PC-9 (cell line): ENCODE measurements around the gene FGF12. TPM values are rescaled to one million over a fixed set of nuclear protein-coding genes. Genes with fewer than 3 reads are reported as not detected.

Experiments
- BruUV-seq: library from RNA; stranded (reverse); fragments of 400-500 nt; replicated peaks from 2 replicates; lab custom pipeline; 2021; lab: Mats Ljungman, UMichigan
- CTCF ChIA-PET: fragments of 300-600 bp; sonication (Branson Sonifier 250); formaldehyde crosslinking; loops from one replicate; lab custom pipeline; 2022; ENCODE audit warnings: antibody characterized with exemption; lab: Charles Lee
- POLR2A ChIA-PET: fragments of 300-600 bp; sonication (Branson Sonifier 250); formaldehyde crosslinking; loops from one replicate; lab custom pipeline; 2022; ENCODE audit warnings: antibody characterized with exemption; ENCODE audit not compliant: unreplicated experiment; lab: Charles Lee
- DNase-seq, 2 experiments: peaks; one replicate each; pipeline versions ENCODE4 v3.0.0 to v3.0.0-alpha.2; 2015 to 2022; ENCODE audit warnings: mixed read lengths in 1 of 2
- H2AFZ ChIP-seq: fragments of 200-600 bp; sonication (generic); 2 replicates; pipeline ENCODE4 v1.8.1; 2017; ENCODE audit warnings: antibody characterized with exemption
- H3F3A ChIP-seq: fragments of 200-600 bp; sonication (generic); 2 replicates; pipeline ENCODE4 v1.8.1; 2017; ENCODE audit warnings: antibody characterized with exemption, mild to moderate bottlenecking, low read depth; ENCODE audit not compliant: insufficient read depth
- H3K27ac ChIP-seq: fragments of 200-600 bp; sonication (generic); 2 replicates; pipeline ENCODE4 v1.6.1; 2016; ENCODE audit warnings: mixed run types
- H3K27me3 ChIP-seq: fragments of 200-600 bp; sonication (generic); 2 replicates; pipeline ENCODE4 v1.6.1; 2016; ENCODE audit warnings: low read depth, mixed run types; ENCODE audit not compliant: insufficient read depth
- H3K36me3 ChIP-seq: fragments of 200-600 bp; sonication (generic); 2 replicates; pipeline ENCODE4 v1.6.1; 2016; ENCODE audit warnings: low read depth, mixed run types
- H3K4me1 ChIP-seq: fragments of 200-600 bp; sonication (generic); replicated peaks from 2 replicates; pipeline ENCODE4 v1.6.1; 2016; ENCODE audit warnings: mixed run types; ENCODE audit not compliant: insufficient read depth
- H3K4me2 ChIP-seq: fragments of 200-600 bp; sonication (generic); 2 replicates; pipeline ENCODE4 v1.6.1; 2017; ENCODE audit warnings: mixed run types
- H3K4me3 ChIP-seq: fragments of 200-600 bp; sonication (generic); 2 replicates; pipeline ENCODE4 v1.6.1; 2016; ENCODE audit warnings: mixed run types
- H3K79me2 ChIP-seq: fragments of 200-600 bp; sonication (generic); 2 replicates; pipeline ENCODE4 v1.6.1; 2017; ENCODE audit warnings: low read depth, mixed run types
- H3K9me2 ChIP-seq: fragments of 200-600 bp; sonication (generic); 2 replicates; pipeline ENCODE4 v1.8.1; 2017; ENCODE audit warnings: mild to moderate bottlenecking; ENCODE audit not compliant: insufficient read depth
- H3K9me3 ChIP-seq: fragments of 200-600 bp; sonication (generic); 2 replicates; pipeline ENCODE4 v1.8.1; 2016; ENCODE audit warnings: low read depth; ENCODE audit not compliant: insufficient read depth
- H4K20me1 ChIP-seq: fragments of 200-600 bp; sonication (generic); 2 replicates; pipeline ENCODE4 v1.8.1; 2017; ENCODE audit not compliant: insufficient read depth
- EZH2 ChIP-seq: fragments of 200-600 bp; sonication (generic); IDR thresholded peaks from 2 replicates; pipeline ENCODE4 v1.8.0; 2017; ENCODE audit warnings: antibody characterized with exemption, low read depth
- intact Hi-C: fragments of 100-400 bp; cut with micrococcal nuclease; formaldehyde crosslinking; loops from one replicate; pipeline ENCODE4 v1.10.0; 2022; ENCODE audit not compliant: unreplicated experiment
- total RNA-seq: library from RNA; stranded (reverse); gene quantifications from 2 replicates; pipeline ENCODE4 v1.2.3, GENCODE V29; 2021
- TF ChIP-seq, protein P1 (sequence below): fragments of 200-600 bp; sonication (generic); conservative IDR thresholded peaks from 2 replicates; pipeline ENCODE4 v1.6.1; 2017; ENCODE audit warnings: mixed run types, antibody characterized with exemption, mild to moderate bottlenecking, moderate library complexity

Gene FGF12
- total RNA-seq, 1 experiment from 2014 or later = 10.9 TPM

DNA sequence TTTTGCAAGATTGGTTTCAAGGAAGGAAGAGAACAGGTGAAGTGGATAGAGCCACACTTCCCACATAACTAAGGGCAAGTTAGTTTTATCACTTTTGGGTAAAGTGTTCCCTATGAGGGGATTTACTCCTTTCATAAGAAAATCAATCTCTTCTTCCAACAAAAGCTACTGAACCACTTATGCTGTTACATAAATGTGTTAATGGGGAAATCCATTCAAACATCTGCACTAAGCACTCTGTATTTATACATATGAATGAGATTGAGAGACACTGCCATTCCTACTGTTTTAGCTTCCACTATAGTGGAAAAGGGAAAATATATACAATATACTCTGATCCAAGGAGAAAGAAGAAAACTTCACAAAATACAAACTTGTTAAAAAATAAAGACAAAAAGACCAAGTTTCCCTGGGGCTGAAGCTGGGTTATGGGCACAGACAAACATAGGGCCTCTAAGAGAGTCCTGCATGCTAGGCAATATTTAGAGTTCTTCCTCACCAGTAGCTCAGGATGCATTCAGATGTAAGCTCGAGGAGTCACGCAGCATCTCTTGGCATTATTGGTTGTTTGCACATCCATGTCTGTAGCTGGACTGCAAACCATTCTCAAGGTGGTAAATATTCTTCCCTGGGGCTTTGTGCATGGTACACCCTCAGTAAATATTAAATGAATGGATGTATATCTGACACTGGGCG is 454.2 kb downstream of the FGF12 start:
- H4K20me1 ChIP-seq = no peaks in the 10 kb centered on the region
- 0 out of 2 replicates have a peak, but pooled peaks cover 8% of the 10 kb centered on the region for H3K9me3 ChIP-seq
- no peaks in the 10 kb centered on the region for H3K9me2 ChIP-seq
- peak overlapping the region; percentile 48 for H3K4me2 ChIP-seq
- no TSS peak for BruUV-seq
- H3K4me3 ChIP-seq = no peak overlapping the region
- DNase-seq = no peak
- H3K79me2 ChIP-seq = no peaks in the 10 kb centered on the region
- TF ChIP-seq EZH2 = no peak
- TF ChIP-seq, protein P1, sequence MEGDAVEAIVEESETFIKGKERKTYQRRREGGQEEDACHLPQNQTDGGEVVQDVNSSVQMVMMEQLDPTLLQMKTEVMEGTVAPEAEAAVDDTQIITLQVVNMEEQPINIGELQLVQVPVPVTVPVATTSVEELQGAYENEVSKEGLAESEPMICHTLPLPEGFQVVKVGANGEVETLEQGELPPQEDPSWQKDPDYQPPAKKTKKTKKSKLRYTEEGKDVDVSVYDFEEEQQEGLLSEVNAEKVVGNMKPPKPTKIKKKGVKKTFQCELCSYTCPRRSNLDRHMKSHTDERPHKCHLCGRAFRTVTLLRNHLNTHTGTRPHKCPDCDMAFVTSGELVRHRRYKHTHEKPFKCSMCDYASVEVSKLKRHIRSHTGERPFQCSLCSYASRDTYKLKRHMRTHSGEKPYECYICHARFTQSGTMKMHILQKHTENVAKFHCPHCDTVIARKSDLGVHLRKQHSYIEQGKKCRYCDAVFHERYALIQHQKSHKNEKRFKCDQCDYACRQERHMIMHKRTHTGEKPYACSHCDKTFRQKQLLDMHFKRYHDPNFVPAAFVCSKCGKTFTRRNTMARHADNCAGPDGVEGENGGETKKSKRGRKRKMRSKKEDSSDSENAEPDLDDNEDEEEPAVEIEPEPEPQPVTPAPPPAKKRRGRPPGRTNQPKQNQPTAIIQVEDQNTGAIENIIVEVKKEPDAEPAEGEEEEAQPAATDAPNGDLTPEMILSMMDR = no peak
- POLR2A ChIA-PET = interaction anchor here (0.7 kb wide), 1 partner anchor 116 kb away, joined by 5 read pairs; no protein-coding TSS in a partner anchor
- H3K36me3 ChIP-seq = no peaks in the 10 kb centered on the region
- peaks cover 38% of the 10 kb centered on the region for H3K4me1 ChIP-seq
- no peak overlapping the region for H3K27ac ChIP-seq
- H2AFZ ChIP-seq = no peak overlapping the region
- intact Hi-C loops = no loop called here
- H3F3A ChIP-seq = peaks cover 22% of the 10 kb centered on the region
- CTCF ChIA-PET = interaction anchor here (0.5 to 0.7 kb wide), 2 partner anchors 35 to 38 kb away, joined by 5 to 6 read pairs; no protein-coding TSS in a partner anchor
- no peaks in the 10 kb centered on the region for H3K27me3 ChIP-seq

DNA sequence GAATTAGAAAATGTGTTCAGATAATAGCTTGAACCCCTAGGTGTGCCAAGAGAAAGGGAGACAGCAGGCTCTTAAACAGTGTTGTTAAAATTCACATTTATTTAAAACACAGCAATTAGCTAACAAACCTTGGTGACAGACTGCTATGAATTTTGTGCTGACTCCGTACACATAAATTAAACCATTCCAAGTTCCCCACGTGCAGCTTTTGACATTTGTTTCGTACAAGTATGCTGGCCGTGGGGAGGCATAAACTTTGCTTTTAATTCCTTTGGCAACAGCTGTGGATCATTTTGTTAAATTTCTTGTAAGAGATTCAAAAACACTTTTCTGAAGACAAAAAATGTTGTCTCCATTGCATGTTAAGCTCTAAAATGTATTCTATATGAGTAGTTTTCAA is 465.3 kb downstream of the FGF12 start:
- Histone ChIP-seq H3K27ac (no peak overlapping the region), H3K9me2 (no peaks in the 10 kb centered on the region), H3K4me3 (no peak overlapping the region), H3K27me3 (no peaks in the 10 kb centered on the region), H3K9me3 (no peaks in the 10 kb centered on the region), H3F3A (no peaks in the 10 kb centered on the region), H2AFZ (no peak overlapping the region), H4K20me1 (no peaks in the 10 kb centered on the region), H3K4me1 (no peaks in the 10 kb centered on the region), H3K36me3 (no peaks in the 10 kb centered on the region), H3K4me2 (no peak overlapping the region), H3K79me2 (no peaks in the 10 kb centered on the region)
- intact Hi-C loops = no loop called here
- ChIA-PET CTCF (no interaction called here), POLR2A (no interaction called here)
- no peak for TF ChIP-seq EZH2
- TF ChIP-seq, protein P1 = no peak
- no peak for DNase-seq
- no TSS peak for BruUV-seq

DNA sequence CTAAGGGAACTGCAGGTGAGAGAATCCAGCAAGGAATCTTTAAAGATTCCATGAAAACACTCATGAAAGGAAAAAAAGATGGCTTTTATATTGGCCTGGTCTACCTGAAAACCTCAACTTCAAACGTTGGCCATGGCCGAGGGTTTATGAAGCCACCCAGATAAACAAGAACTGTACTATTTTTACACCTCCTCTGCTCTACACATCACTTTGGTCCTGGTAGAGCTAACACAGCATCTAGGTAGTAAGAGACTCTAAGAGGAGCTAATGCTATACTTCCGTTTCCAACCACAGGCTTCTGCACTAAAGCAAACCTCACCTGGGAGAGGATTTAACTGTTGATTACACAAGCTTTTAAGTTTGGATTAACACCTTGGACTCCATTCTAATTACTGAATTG is 466.2 kb downstream of the FGF12 start:
- H3K27ac ChIP-seq = no peak overlapping the region
- H3K79me2 ChIP-seq = no peaks in the 10 kb centered on the region
- H4K20me1 ChIP-seq = no peaks in the 10 kb centered on the region
- BruUV-seq = no TSS peak
- H3K9me3 ChIP-seq = no peaks in the 10 kb centered on the region
- ChIA-PET POLR2A (no interaction called here), CTCF (no interaction called here)
- no peak overlapping the region for H3K4me2 ChIP-seq
- no peaks in the 10 kb centered on the region for H3K27me3 ChIP-seq
- no peaks in the 10 kb centered on the region for H3K36me3 ChIP-seq
- no peaks in the 10 kb centered on the region for H3K4me1 ChIP-seq
- no peak for TF ChIP-seq EZH2
- TF ChIP-seq, protein P1 = no peak
- no peak for DNase-seq
- no peak overlapping the region for H2AFZ ChIP-seq
- no peak overlapping the region for H3K4me3 ChIP-seq
- no peaks in the 10 kb centered on the region for H3K9me2 ChIP-seq
- intact Hi-C loops = no loop called here
- H3F3A ChIP-seq = no peaks in the 10 kb centered on the region
